ENCODE results near the gene COX17. TPM values are rescaled to one million over a fixed set of nuclear protein-coding genes. Genes with fewer than 3 reads are reported as not detected.

The COX17 gene
- total and polyA plus RNA-seq, 9 of the 15 experiments (the other 6 are each of a cell fraction or from before 2014, with no cell fraction given), result 29.1 to 167 (median 60.6) TPM

GRCh38 chr3:119653876-119654275 is 23.3 kb downstream of the COX17 start (continued):
- TF ChIP-seq ZNF592 (IDR thresholded peaks at IDR 0.05) (no peak), MXI1 (IDR thresholded peaks at IDR 0.05; ENCODE audit: low read depth, low read length) (no peak), KLF13 (tag; IDR thresholded peaks at IDR 0.05; ENCODE audit: borderline replicate concordance, low read depth) (no peak), ZNF277 (CRISPR knock-in tag; IDR thresholded peaks at IDR 0.05; ENCODE audit: borderline replicate concordance) (no peak)
